Peyer's patch (tissue), 4 donors: ENCODE data around the gene CYB5B. TPM values are rescaled to one million over a fixed set of nuclear protein-coding genes. Genes with fewer than 3 reads are reported as not detected.

Experiments used
- DNase-seq, 3 donors: peaks; one replicate each; pipeline ENCODE4 v3.0.0-alpha.2; 2017 to 2019
- H3K27ac ChIP-seq, 4 donors: fragments of 200-600 bp; sonication (generic); one replicate each; pipeline ENCODE4 v1.5.1; 2016 to 2019
- H3K27me3 ChIP-seq, 2 donors: fragments of 200-600 bp; sonication (generic); one replicate each; pipeline ENCODE4 v1.5.1; 2019
- H3K36me3 ChIP-seq, 3 donors: fragments of 200-600 bp; sonication (generic); one replicate each; pipeline ENCODE4 v1.5.1; 2016 to 2019
- H3K4me1 ChIP-seq, 4 donors: fragments of 200-600 bp; sonication (generic); one replicate each; pipeline ENCODE4 v1.5.1; 2016 to 2019
- H3K4me3 ChIP-seq, 4 donors: fragments of 200-600 bp; sonication (generic); 1 replicate in 3 of 4; 2 replicates in 1 of 4; pipeline ENCODE4 v1.5.1; 2016 to 2019; ENCODE audit warnings: mild to moderate bottlenecking in 1 of 4
- H3K9me3 ChIP-seq, 4 donors: fragments of 200-600 bp; sonication (generic); one replicate each; pipeline ENCODE4 v1.5.1; 2016 to 2019; ENCODE audit warnings: mild to moderate bottlenecking in 1 of 4
- POLR2A ChIP-seq, 2 donors: fragments of 450-650 bp; IDR thresholded peaks; one replicate each; pipeline ENCODE4 v1.5.1; 2017; ENCODE audit warnings: antibody characterized with exemption in 2 of 2, mild to moderate bottlenecking in 2 of 2, moderate library complexity in 2 of 2
- total RNA-seq, 4 donors: library from RNA; depleted of rRNA; stranded (reverse); fragments of >200 nt; gene quantifications; one replicate each; pipeline ENCODE4 v1.1.0, GENCODE V29; 2016
- TF ChIP-seq, protein P1 (sequence below), 6 experiments: fragments of 450-650 bp in 4 of 6; fragments of 200-600 bp in 2 of 6; sonication (generic) in 1 of 6; IDR thresholded peaks; one replicate each; pipeline ENCODE4 v1.5.1; 2017 to 2019; ENCODE audit warnings: antibody characterized with exemption in 6 of 6, mild to moderate bottlenecking in 3 of 6, moderate library complexity in 1 of 6

CYB5B gene
- total RNA-seq, 4 donors from 2014 or later = 62.7 to 95.7 (median 65.7) TPM

DNA sequence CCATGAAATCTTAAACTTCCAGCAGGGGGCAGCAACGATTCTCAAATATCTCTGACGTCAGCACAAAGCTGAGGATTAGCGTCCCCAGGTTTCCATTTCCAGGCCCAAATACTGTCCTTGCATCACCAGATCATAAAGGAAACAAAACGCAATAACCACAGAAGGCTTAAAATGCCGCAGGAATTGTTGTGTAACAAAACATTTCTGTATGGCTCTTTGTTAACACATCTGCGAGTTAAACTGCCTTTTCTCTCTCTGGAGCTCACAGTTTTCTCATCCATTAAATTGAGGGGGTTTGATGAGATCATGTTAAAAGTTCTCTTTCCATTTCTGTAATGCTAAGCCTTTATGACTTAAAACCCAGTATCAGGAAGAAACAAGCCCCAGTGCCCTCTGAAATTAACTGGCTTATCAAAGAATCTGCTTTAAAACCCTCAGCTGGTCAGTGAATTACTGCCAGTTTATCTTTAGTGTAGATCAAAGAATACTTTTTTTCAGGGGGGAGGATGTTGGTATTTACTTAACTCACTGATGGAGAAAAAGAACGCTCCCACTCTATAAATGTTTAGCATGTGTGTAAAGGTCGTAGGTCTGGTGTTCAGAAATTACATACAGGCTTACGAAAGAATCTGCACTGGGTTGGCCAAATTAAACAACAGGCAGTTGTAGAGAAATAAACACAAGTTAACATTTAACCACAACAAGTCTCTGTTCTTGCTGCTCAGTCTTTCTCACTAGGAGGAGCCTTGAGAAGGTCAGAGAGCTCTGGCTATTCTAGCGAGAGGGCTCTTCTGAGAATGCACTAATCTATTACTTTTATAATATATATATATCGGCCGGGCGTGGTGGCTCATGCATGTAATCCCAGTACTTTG, 28.0 kb upstream of the CYB5B start:
- Histone ChIP-seq H3K27me3 (no peaks in the 10 kb centered on the region), H3K27ac (peak overlapping the region; percentile 8 to 89 (median 63)), H3K4me3 (peak overlapping the region in 2 of 4 donors; percentile 30 to 35), H3K9me3 (no peaks in the 10 kb centered on the region), H3K4me1 (peaks cover 0 to 15% (median 7%) of the 10 kb centered on the region in 4 donors), H3K36me3 (no peaks in the 10 kb centered on the region)
- TF ChIP-seq, protein P1, sequence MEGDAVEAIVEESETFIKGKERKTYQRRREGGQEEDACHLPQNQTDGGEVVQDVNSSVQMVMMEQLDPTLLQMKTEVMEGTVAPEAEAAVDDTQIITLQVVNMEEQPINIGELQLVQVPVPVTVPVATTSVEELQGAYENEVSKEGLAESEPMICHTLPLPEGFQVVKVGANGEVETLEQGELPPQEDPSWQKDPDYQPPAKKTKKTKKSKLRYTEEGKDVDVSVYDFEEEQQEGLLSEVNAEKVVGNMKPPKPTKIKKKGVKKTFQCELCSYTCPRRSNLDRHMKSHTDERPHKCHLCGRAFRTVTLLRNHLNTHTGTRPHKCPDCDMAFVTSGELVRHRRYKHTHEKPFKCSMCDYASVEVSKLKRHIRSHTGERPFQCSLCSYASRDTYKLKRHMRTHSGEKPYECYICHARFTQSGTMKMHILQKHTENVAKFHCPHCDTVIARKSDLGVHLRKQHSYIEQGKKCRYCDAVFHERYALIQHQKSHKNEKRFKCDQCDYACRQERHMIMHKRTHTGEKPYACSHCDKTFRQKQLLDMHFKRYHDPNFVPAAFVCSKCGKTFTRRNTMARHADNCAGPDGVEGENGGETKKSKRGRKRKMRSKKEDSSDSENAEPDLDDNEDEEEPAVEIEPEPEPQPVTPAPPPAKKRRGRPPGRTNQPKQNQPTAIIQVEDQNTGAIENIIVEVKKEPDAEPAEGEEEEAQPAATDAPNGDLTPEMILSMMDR (IDR thresholded peaks at IDR 0.05) = peak; percentile 60 to 87 (median 79)
- peak; percentile 27 to 51 for TF ChIP-seq POLR2A (IDR thresholded peaks at IDR 0.05)
- DNase-seq = peak in 2 of 3 donors; percentile 72 to 90

DNA sequence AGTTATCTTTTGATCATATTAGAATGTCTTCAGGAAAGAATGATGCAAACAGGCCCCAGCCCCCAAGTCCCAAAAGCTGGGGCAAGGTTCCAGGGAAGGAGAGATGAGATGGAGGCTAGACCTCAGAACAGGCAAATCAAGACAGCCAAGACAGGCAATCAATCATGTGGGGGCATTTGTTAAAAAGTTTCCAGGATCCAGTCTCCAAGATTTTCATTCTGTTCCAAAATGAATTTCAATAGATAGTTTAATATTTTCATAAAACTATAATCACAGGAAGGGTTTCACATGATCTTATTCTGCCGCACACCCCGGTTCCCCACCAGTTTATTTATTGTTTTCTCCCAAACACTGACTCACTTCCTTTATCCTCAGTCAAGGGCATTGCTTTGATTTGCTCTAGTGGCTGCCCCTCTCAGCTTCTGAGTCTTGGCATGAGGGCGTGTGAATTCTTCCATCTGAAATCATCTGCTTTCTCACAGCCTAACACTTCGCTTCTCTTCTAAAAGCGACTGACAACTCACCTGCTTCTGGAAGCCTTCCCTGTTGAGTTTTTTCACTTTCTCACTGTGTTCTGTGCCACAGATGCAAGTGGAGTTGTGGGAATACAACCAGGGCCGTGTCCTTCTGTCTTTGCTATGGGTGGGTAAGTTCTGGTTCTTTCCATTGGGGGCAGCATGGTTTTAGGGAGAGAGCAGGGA, 26.4 kb upstream of the CYB5B start:
- DNase-seq = no peak
- Histone ChIP-seq H3K27ac (peak overlapping the region; percentile 38 to 89 (median 60)), H3K4me1 (peaks cover 0 to 15% (median 7%) of the 10 kb centered on the region in 4 donors), H3K4me3 (no peak overlapping the region), H3K36me3 (no peaks in the 10 kb centered on the region), H3K27me3 (no peaks in the 10 kb centered on the region), H3K9me3 (no peaks in the 10 kb centered on the region)
- TF ChIP-seq, protein P1 (IDR thresholded peaks at IDR 0.05) = peak in 5 of 6 experiments; percentile 20 to 57 (median 37)
- TF ChIP-seq POLR2A (IDR thresholded peaks at IDR 0.05) = peak in 1 of 2 donors; percentile 9

DNA sequence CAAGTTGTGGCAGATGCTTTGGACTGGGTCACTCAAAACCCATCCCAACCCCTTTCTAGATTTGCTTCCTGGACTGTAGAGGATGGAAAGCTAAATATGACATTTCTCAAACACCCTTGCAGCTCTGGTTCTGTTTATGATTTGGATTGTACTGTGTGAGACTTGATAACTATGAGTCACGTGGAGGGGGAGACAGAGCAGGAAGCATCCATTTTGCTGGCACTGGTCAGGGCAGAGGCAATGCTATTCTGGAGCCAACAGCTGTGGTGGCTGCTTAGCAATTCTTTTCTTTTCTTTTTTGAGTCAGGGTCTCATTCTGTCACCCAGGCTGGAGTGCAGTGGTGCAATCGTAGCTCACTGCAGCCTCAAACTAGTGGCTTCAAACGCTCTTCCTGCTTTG, 25.1 kb upstream of the CYB5B start:
- Histone ChIP-seq H3K27ac (no peak overlapping the region), H3K9me3 (no peaks in the 10 kb centered on the region), H3K4me3 (no peak overlapping the region), H3K4me1 (peaks cover 0 to 22% (median 7%) of the 10 kb centered on the region in 4 donors), H3K36me3 (no peaks in the 10 kb centered on the region), H3K27me3 (no peaks in the 10 kb centered on the region)
- TF ChIP-seq POLR2A (IDR thresholded peaks at IDR 0.05) = no peak
- TF ChIP-seq, protein P1 (IDR thresholded peaks at IDR 0.05) = no peak
- DNase-seq = no peak

DNA sequence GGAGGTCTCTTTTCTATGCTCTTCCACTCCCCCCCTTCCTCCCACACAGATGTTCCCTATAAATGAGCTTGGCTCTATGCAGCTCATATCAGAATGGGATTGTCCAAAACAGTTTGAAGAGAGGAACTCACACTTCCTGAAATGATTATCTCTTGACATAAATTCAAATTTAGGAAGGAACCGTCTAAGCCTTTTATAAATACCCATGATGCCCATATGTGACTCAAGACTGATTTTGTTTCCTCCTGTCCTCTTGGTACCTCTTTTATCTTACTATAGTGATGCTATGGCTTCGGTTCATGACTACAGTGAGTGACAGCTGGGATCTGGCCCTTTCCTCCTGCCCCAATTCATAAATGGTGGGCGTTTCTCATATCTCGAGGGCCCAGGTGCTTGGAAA, 22.0 kb upstream of the CYB5B start:
- Histone ChIP-seq H3K4me3 (no peak overlapping the region), H3K36me3 (no peaks in the 10 kb centered on the region), H3K27me3 (no peaks in the 10 kb centered on the region), H3K4me1 (peaks cover 0 to 35% (median 7%) of the 10 kb centered on the region in 4 donors), H3K9me3 (no peaks in the 10 kb centered on the region), H3K27ac (no peak overlapping the region)
- DNase-seq = no peak
- TF ChIP-seq POLR2A (IDR thresholded peaks at IDR 0.05) = no peak
- TF ChIP-seq, protein P1 (IDR thresholded peaks at IDR 0.05) = no peak

DNA sequence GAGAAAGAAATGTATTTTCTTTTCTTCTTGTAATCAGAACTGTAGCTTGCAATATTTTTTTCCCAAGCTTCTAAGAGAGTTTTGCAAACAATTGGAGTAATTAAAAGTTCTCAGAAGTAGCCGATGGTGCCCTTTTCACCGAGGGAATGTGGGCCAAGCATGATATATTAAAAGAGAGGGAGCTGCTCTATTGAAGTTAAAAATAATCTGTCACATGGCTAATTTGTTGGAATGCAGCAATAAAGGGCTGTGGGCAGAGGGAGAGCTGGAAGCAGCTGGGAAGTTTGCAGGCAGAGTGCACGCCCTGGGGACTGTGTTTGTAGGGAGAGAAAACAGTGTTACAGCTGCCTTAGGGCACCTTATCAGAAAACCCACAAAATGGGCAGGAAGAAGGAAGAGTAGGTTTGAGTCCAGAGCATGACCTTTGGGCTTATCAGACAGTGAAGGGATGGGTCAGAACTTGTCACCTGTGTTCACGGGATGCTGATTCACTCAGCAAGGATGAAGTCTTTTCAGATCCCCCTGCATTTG, 20.1 kb upstream of the CYB5B start:
- Histone ChIP-seq H3K27me3 (no peaks in the 10 kb centered on the region), H3K4me3 (peak overlapping the region in 1 of 4 donors; percentile 20), H3K9me3 (no peaks in the 10 kb centered on the region), H3K36me3 (no peaks in the 10 kb centered on the region), H3K27ac (peak overlapping the region in 3 of 4 donors; percentile 40 to 75 (median 70)), H3K4me1 (peaks cover 0 to 35% (median 1%) of the 10 kb centered on the region in 4 donors)
- TF ChIP-seq, protein P1 (IDR thresholded peaks at IDR 0.05) = no peak
- peak in 1 of 2 donors; percentile 43 for TF ChIP-seq POLR2A (IDR thresholded peaks at IDR 0.05)
- DNase-seq = peak in 2 of 3 donors; percentile 60 to 68
